Endothelial cell of umbilical vein (primary cell): ENCODE measurements around the gene ZFYVE9. TPM values are rescaled to one million over a fixed set of nuclear protein-coding genes. Genes with fewer than 3 reads are reported as not detected.

Experiments used
- BruUV-seq: library from RNA; stranded (reverse); fragments of 400-500 nt; replicated peaks from 2 replicates; lab custom pipeline; 2021; lab: Mats Ljungman, UMichigan
- CTCF ChIA-PET: fragments of 300-600, 350-600 bp; sonication (Branson Sonifier 250); formaldehyde crosslinking; loops from one replicate; lab custom pipeline; 2021; ENCODE audit warnings: antibody characterized with exemption, inconsistent platforms; lab: Charles Lee
- POLR2A ChIA-PET: fragments of 300-600, 350-600 bp; sonication (Branson Sonifier 250); formaldehyde crosslinking; loops from one replicate; lab custom pipeline; 2021; ENCODE audit warnings: antibody characterized with exemption, inconsistent platforms; lab: Charles Lee
- DNase-seq: peaks from one replicate; pipeline ENCODE4 v3.0.0-alpha.2; 2011; ENCODE audit warnings: low read depth, low spot score
- FAIRE-seq: peaks from 2 replicates; lab custom pipeline; 2011; peaks lifted over from hg19 to GRCh38; lab: Jason Lieb, UNC
- H2AFZ ChIP-seq: 2 replicates; pipeline ENCODE4 v1.6.0; 2012; ENCODE audit warnings: low read depth, low read length, control low read depth, inconsistent platforms
- H3K27ac ChIP-seq: 2 replicates; pipeline ENCODE4 v1.5.1; 2011; ENCODE audit warnings: low read depth, mild to moderate bottlenecking, control low read depth, low read length, moderate library complexity; ENCODE audit not compliant: insufficient read depth
- H3K27me3 ChIP-seq, 2 experiments: 2 replicates each; pipeline versions ENCODE4 v1.6.0 to v1.6.1; 2011; ENCODE audit warnings: low read length in 2 of 2, mixed read lengths in 1 of 2; ENCODE audit not compliant: control insufficient read depth in 2 of 2, insufficient read depth in 2 of 2
- H3K36me3 ChIP-seq, 2 experiments: 2 replicates in 1 of 2; 3 replicates in 1 of 2; pipeline ENCODE4 v1.5.1; 2011; ENCODE audit warnings: low read length in 2 of 2, mild to moderate bottlenecking in 1 of 2, moderate library complexity in 1 of 2; ENCODE audit not compliant: control insufficient read depth in 2 of 2, insufficient read depth in 2 of 2; ENCODE audit errors: extremely low read depth in 1 of 2
- H3K4me1 ChIP-seq: 3 replicates; pipeline ENCODE4 v1.5.1; 2011; ENCODE audit warnings: mild to moderate bottlenecking, low read length; ENCODE audit not compliant: control insufficient read depth, insufficient read depth; ENCODE audit errors: extremely low read depth
- H3K4me2 ChIP-seq: 2 replicates; pipeline ENCODE4 v1.6.1; 2011; ENCODE audit warnings: low read length, control low read depth, mixed read lengths; ENCODE audit not compliant: insufficient read depth
- H3K4me3 ChIP-seq, 3 experiments: fragments of 200-600 bp in 1 of 3; sonication (generic), shearing (Covaris generic) in 1 of 3; replicated peaks in 1 of 3; 2 replicates each; pipeline ENCODE4 v1.5.1; 2011 to 2016; ENCODE audit warnings: control low read depth in 3 of 3, low read length in 3 of 3, mild to moderate bottlenecking in 2 of 3, inconsistent platforms in 1 of 3, low read depth in 1 of 3, moderate library complexity in 1 of 3; ENCODE audit not compliant: insufficient read depth in 1 of 3
- H3K79me2 ChIP-seq: 2 replicates; pipeline ENCODE4 v1.6.0; 2012; ENCODE audit warnings: low read length, inconsistent platforms; ENCODE audit not compliant: control insufficient read depth, insufficient read depth
- H3K9ac ChIP-seq: replicated peaks from 2 replicates; pipeline ENCODE3; 2011; ENCODE audit warnings: low read length, control low read depth; ENCODE audit not compliant: insufficient read depth; ENCODE audit errors: extremely low read depth
- H3K9me1 ChIP-seq: replicated peaks from 3 replicates; pipeline ENCODE4 v1.6.0; 2011; ENCODE audit warnings: mild to moderate bottlenecking, low read length; ENCODE audit not compliant: control insufficient read depth, insufficient read depth; ENCODE audit errors: extremely low read depth
- H3K9me3 ChIP-seq: replicated peaks from 2 replicates; pipeline ENCODE4 v1.5.1; 2012; ENCODE audit warnings: low read length, inconsistent platforms; ENCODE audit not compliant: control insufficient read depth, insufficient read depth
- H4K20me1 ChIP-seq: replicated peaks from 2 replicates; pipeline ENCODE3; 2011; ENCODE audit warnings: mild to moderate bottlenecking, low read length; ENCODE audit not compliant: control insufficient read depth, insufficient read depth; ENCODE audit errors: extremely low read depth
- EZH2 ChIP-seq: IDR thresholded peaks from 2 replicates; pipeline ENCODE4 v1.6.1; 2012; ENCODE audit warnings: borderline replicate concordance, low read depth, mild to moderate bottlenecking, moderate library complexity, low read length, inconsistent platforms; ENCODE audit not compliant: severe bottlenecking
- FOS ChIP-seq: IDR thresholded peaks from 2 replicates; pipeline ENCODE4 v1.6.1; 2011; ENCODE audit warnings: mild to moderate bottlenecking, low read length, moderate library complexity, borderline replicate concordance; ENCODE audit not compliant: insufficient read depth
- GATA2 ChIP-seq: IDR thresholded peaks from 2 replicates; pipeline ENCODE4 v1.7.0; 2011; ENCODE audit warnings: low read depth, mild to moderate bottlenecking, moderate library complexity, mixed read lengths, low read length; ENCODE audit not compliant: insufficient read length, insufficient read depth
- JUN ChIP-seq: IDR thresholded peaks from 2 replicates; pipeline ENCODE4 v1.6.1; 2011; ENCODE audit warnings: borderline replicate concordance, low read depth; ENCODE audit not compliant: insufficient read length, insufficient read depth
- MYC ChIP-seq: IDR thresholded peaks from one replicate; pipeline ENCODE4 v1.6.1; 2011; ENCODE audit warnings: mild to moderate bottlenecking, low read depth, low read length
- POLR2A ChIP-seq: IDR thresholded peaks from 2 replicates; pipeline ENCODE4 v1.6.1; 2012; ENCODE audit warnings: low read depth, mild to moderate bottlenecking, control low read depth, low read length
- POLR2AphosphoS5 ChIP-seq: IDR thresholded peaks from 2 replicates; pipeline ENCODE4 v1.6.1; 2012; ENCODE audit warnings: low read depth, mild to moderate bottlenecking, control low read depth, low read length, moderate library complexity; ENCODE audit not compliant: insufficient read depth
- dilution Hi-C: fragments of 300-500 bp; cut with MboI; formaldehyde crosslinking; loops from one replicate; pipeline ENCODE4 v1.15.0; 2019; ENCODE audit warnings: low sequenced_read_pairs; ENCODE audit not compliant: extremely low pct_ligation_motif_present
- intact Hi-C: fragments of 100-400 bp; cut with micrococcal nuclease; formaldehyde crosslinking; loops from one replicate; pipeline ENCODE4 v1.10.0; 2022
- polyA plus RNA-seq, 4 experiments: library from polyadenylated mRNA; depleted of rRNA in 3 of 4; stranded (reverse) in 3 of 4; unstranded in 1 of 4; fragments of >200 nt; gene quantifications; 2 replicates each; pipeline versions ENCODE4 v1.2.1 to v1.2.3, GENCODE V29; 2011 to 2012; ENCODE audit warnings: missing spikeins in 1 of 4
- total RNA-seq: library from RNA; stranded (reverse); gene quantifications from 2 replicates; pipeline ENCODE4 v1.2.3, GENCODE V29; 2021
- TF ChIP-seq, protein P1 (sequence below): IDR thresholded peaks from 2 replicates; pipeline ENCODE4 v1.6.1; 2011; ENCODE audit not compliant: insufficient read depth, insufficient read length
- TF ChIP-seq, protein P2 (sequence below), 2 donors: IDR thresholded peaks; 1 replicate in 1 of 2; 2 replicates in 1 of 2; pipeline ENCODE4 v1.5.1; 2011; ENCODE audit warnings: low read length in 2 of 2, mild to moderate bottlenecking in 2 of 2, moderate library complexity in 2 of 2, control low read depth in 1 of 2, inconsistent platforms in 1 of 2, low read depth in 1 of 2; ENCODE audit not compliant: insufficient read depth in 1 of 2; ENCODE audit errors: extremely low read depth in 1 of 2

The ZFYVE9 gene
- total and polyA plus RNA-seq, 2 donors (not counting 3 experiments of a cell fraction or from before 2014, with no cell fraction given) = 4.1 to 16.8 TPM

DNA sequence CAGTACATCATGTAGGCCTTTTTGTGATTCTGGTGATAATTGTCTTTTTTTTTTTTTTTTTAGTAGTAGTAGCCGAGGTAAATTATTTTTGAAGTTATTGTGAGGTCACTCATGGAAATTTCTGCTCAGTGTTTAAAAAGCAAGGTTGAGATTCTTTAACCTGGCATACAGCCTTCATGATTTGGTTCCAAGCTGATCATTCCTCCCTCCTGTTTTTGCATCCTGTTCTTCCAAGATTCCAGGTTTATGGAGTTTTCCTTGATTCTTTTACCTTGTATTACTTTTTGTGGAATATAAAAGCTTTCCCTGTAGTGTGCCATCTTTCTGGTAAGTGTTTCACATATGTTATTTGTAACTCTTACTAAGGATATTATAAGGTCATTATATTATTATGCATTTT lies 9.1 kb downstream of the ZFYVE9 start:
- DNase-seq (no peak), FAIRE-seq (no peak)
- Histone ChIP-seq H3K9ac (no peak overlapping the region), H3K27me3 (no peaks in the 10 kb centered on the region), H4K20me1 (no peaks in the 10 kb centered on the region), H3K9me1 (no peaks in the 10 kb centered on the region), H3K27ac (no peak overlapping the region), H2AFZ (no peak overlapping the region), H3K36me3 (no peaks in the 10 kb centered on the region), H3K4me1 (no peaks in the 10 kb centered on the region), H3K79me2 (peaks cover 48% of the 10 kb centered on the region), H3K9me3 (no peaks in the 10 kb centered on the region), H3K4me3 (no peak overlapping the region), H3K4me2 (no peak overlapping the region)
- TF ChIP-seq POLR2A = no peak
- TF ChIP-seq FOS = no peak
- no peak for TF ChIP-seq GATA2
- TF ChIP-seq POLR2AphosphoS5 = no peak
- no peak for TF ChIP-seq EZH2
- TF ChIP-seq MYC = no peak
- TF ChIP-seq, protein P1, sequence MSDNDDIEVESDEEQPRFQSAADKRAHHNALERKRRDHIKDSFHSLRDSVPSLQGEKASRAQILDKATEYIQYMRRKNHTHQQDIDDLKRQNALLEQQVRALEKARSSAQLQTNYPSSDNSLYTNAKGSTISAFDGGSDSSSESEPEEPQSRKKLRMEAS = no peak
- POLR2A ChIA-PET = no interaction called here
- CTCF ChIA-PET = interaction anchor here (1.0 to 1.6 kb wide), 2 partner anchors 14 to 143 kb away, joined by 3 read pairs; no protein-coding TSS in a partner anchor
- no TSS peak for BruUV-seq
- dilution Hi-C loops (no loop called here), intact Hi-C loops (no loop called here)

DNA sequence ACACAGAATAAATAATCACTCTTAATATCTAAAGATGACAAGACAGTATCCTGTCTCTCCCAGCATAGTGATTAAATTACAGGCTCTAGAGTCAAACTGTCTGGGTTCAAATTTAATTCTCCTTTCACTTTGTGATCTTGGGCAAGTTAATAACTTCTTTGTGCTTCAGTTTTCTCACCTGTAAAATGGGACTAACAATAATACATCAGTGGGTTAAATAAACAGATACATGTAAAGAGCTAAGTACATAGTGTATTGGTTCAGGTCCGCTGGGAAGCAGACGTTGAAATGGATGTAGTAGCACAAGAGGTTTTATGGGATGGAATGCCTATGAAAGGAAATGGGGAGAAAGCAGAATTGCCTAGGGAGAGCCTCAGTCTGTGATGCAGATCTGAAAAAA lies 10.7 kb downstream of the ZFYVE9 start:
- Histone ChIP-seq H3K9ac (no peak overlapping the region), H3K4me1 (no peaks in the 10 kb centered on the region), H3K27me3 (no peaks in the 10 kb centered on the region), H3K27ac (no peak overlapping the region), H3K36me3 (no peaks in the 10 kb centered on the region), H3K4me2 (no peak overlapping the region), H3K79me2 (peaks cover 41% of the 10 kb centered on the region), H3K9me1 (no peaks in the 10 kb centered on the region), H4K20me1 (no peaks in the 10 kb centered on the region), H3K4me3 (no peak overlapping the region), H3K9me3 (no peaks in the 10 kb centered on the region), H2AFZ (no peak overlapping the region)
- no TSS peak for BruUV-seq
- dilution Hi-C loops = no loop called here
- POLR2A ChIA-PET = no interaction called here
- intact Hi-C loops = no loop called here
- TF ChIP-seq JUN = no peak
- TF ChIP-seq POLR2A = no peak
- TF ChIP-seq POLR2AphosphoS5 = no peak
- TF ChIP-seq GATA2 = no peak
- TF ChIP-seq, protein P1 = no peak
- no peak for TF ChIP-seq EZH2
- TF ChIP-seq, protein P2, sequence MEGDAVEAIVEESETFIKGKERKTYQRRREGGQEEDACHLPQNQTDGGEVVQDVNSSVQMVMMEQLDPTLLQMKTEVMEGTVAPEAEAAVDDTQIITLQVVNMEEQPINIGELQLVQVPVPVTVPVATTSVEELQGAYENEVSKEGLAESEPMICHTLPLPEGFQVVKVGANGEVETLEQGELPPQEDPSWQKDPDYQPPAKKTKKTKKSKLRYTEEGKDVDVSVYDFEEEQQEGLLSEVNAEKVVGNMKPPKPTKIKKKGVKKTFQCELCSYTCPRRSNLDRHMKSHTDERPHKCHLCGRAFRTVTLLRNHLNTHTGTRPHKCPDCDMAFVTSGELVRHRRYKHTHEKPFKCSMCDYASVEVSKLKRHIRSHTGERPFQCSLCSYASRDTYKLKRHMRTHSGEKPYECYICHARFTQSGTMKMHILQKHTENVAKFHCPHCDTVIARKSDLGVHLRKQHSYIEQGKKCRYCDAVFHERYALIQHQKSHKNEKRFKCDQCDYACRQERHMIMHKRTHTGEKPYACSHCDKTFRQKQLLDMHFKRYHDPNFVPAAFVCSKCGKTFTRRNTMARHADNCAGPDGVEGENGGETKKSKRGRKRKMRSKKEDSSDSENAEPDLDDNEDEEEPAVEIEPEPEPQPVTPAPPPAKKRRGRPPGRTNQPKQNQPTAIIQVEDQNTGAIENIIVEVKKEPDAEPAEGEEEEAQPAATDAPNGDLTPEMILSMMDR (IDR thresholded peaks at IDR 0.05; ENCODE audit: extremely low read depth in 1 of 2, insufficient read depth in 1 of 2, low read depth in 1 of 2, low read length in 2 of 2) = no peak
- TF ChIP-seq MYC = no peak
- no peak for TF ChIP-seq FOS
- CTCF ChIA-PET = interaction anchor here (0.6 to 1.5 kb wide), 3 partner anchors 9 to 210 kb away, joined by 3 to 6 read pairs (median 5); no protein-coding TSS in a partner anchor
- DNase-seq (no peak), FAIRE-seq (no peak)
